H9 (cell line): ENCODE data around the gene TRIM38. TPM values are rescaled to one million over a fixed set of nuclear protein-coding genes. Genes with fewer than 3 reads are reported as not detected.
"Not testable (repeated sequence)": the region's sequence is repeated elsewhere in the genome, so short reads cannot be mapped to it uniquely, and the experiment has no call there.

Experiments
- DNase-seq: peaks from one replicate; pipeline ENCODE4 v3.0.0-alpha.2; 2017
- H2AFZ ChIP-seq: one replicate; pipeline ENCODE4 v1.6.1; 2013; ENCODE audit warnings: mild to moderate bottlenecking, low read length, control low read depth, moderate library complexity
- H2AK5ac ChIP-seq: 2 replicates; pipeline ENCODE4 v1.6.1; 2013; ENCODE audit warnings: low read length, control low read depth, mixed read lengths; ENCODE audit not compliant: insufficient read length
- H2BK120ac ChIP-seq: one replicate; pipeline ENCODE4 v1.6.1; 2013; ENCODE audit warnings: low read depth, mild to moderate bottlenecking, low read length, control low read depth, inconsistent platforms; ENCODE audit not compliant: poor library complexity, severe bottlenecking
- H2BK12ac ChIP-seq: 2 replicates; pipeline ENCODE4 v1.6.1; 2013; ENCODE audit warnings: low read length, control low read depth, mixed read lengths, low read depth; ENCODE audit not compliant: insufficient read length
- H2BK15ac ChIP-seq: 2 replicates; pipeline ENCODE4 v1.6.1; 2013; ENCODE audit warnings: low read depth, low read length, control low read depth
- H2BK20ac ChIP-seq: one replicate; pipeline ENCODE4 v1.6.1; 2013; ENCODE audit warnings: low read depth, mild to moderate bottlenecking, low read length, control low read depth, inconsistent platforms; ENCODE audit not compliant: poor library complexity, severe bottlenecking
- H2BK5ac ChIP-seq: 2 replicates; pipeline ENCODE4 v1.6.1; 2013; ENCODE audit warnings: low read length, control low read depth, mixed read lengths; ENCODE audit not compliant: insufficient read length
- H3K14ac ChIP-seq: 2 replicates; pipeline ENCODE4 v1.6.1; 2013; ENCODE audit warnings: low read length, control low read depth; ENCODE audit not compliant: insufficient read depth
- H3K18ac ChIP-seq: 2 replicates; pipeline ENCODE4 v1.6.1; 2013; ENCODE audit warnings: low read depth, mild to moderate bottlenecking, mixed read lengths, low read length, control low read depth; ENCODE audit not compliant: insufficient read length
- H3K23ac ChIP-seq: 2 replicates; pipeline ENCODE4 v1.6.1; 2013; ENCODE audit warnings: low read length, control low read depth, mixed read lengths, low read depth; ENCODE audit not compliant: insufficient read length
- H3K23me2 ChIP-seq: 2 replicates; pipeline ENCODE4 v1.6.1; 2013; ENCODE audit warnings: low read depth, mild to moderate bottlenecking, mixed read lengths, low read length, control low read depth; ENCODE audit not compliant: insufficient read length, poor library complexity, severe bottlenecking
- H3K27ac ChIP-seq: 2 replicates; pipeline ENCODE4 v1.5.1; 2013; ENCODE audit warnings: low read length, control low read depth, mixed read lengths, low read depth; ENCODE audit not compliant: insufficient read length
- H3K27me3 ChIP-seq: 2 replicates; pipeline ENCODE4 v1.6.1; 2013; ENCODE audit warnings: low read length, control low read depth, inconsistent platforms; ENCODE audit not compliant: insufficient read depth
- H3K4ac ChIP-seq: 2 replicates; pipeline ENCODE4 v1.6.1; 2013; ENCODE audit warnings: low read depth, mild to moderate bottlenecking, control low read depth, inconsistent platforms, low read length, moderate library complexity
- H3K4me1 ChIP-seq: 2 replicates; pipeline ENCODE4 v1.6.1; 2013; ENCODE audit warnings: low read length, control low read depth, inconsistent platforms; ENCODE audit not compliant: insufficient read depth
- H3K4me2 ChIP-seq: 2 replicates; pipeline ENCODE4 v1.6.1; 2013; ENCODE audit warnings: low read length, control low read depth, mixed read lengths; ENCODE audit not compliant: insufficient read length, insufficient read depth
- H3K56ac ChIP-seq: 2 replicates; pipeline ENCODE4 v1.6.1; 2013; ENCODE audit warnings: low read depth, mild to moderate bottlenecking, mixed read lengths, low read length, control low read depth; ENCODE audit not compliant: insufficient read length
- H3K79me1 ChIP-seq: 2 replicates; pipeline ENCODE4 v1.6.1; 2013; ENCODE audit warnings: low read depth, mild to moderate bottlenecking, moderate library complexity, low read length, control low read depth, inconsistent platforms; ENCODE audit not compliant: insufficient read depth, poor library complexity, severe bottlenecking
- H3K79me2 ChIP-seq: 2 replicates; pipeline ENCODE4 v1.6.1; 2013; ENCODE audit warnings: low read length, control low read depth, inconsistent platforms; ENCODE audit not compliant: insufficient read depth
- H3K9ac ChIP-seq: 2 replicates; pipeline ENCODE4 v1.6.1; 2013; ENCODE audit warnings: low read length, control low read depth, mixed read lengths; ENCODE audit not compliant: insufficient read length; ENCODE audit errors: extremely low read depth
- H3K9me3 ChIP-seq: one replicate; pipeline ENCODE4 v1.6.1; 2013; ENCODE audit warnings: low read depth, low read length, inconsistent platforms; ENCODE audit not compliant: control insufficient read depth
- H3T11ph ChIP-seq: one replicate; pipeline ENCODE4 v1.6.1; 2013; ENCODE audit warnings: mild to moderate bottlenecking, low read length, control low read depth, inconsistent platforms
- H4K20me1 ChIP-seq: one replicate; pipeline ENCODE4 v1.6.1; 2013; ENCODE audit not compliant: control insufficient read depth, insufficient read length, insufficient read depth
- H4K5ac ChIP-seq: 2 replicates; pipeline ENCODE4 v1.6.1; 2013; ENCODE audit warnings: low read depth, mild to moderate bottlenecking, mixed read lengths, low read length, control low read depth; ENCODE audit not compliant: insufficient read length
- H4K8ac ChIP-seq: replicated peaks from 2 replicates; pipeline ENCODE4 v1.6.1; 2013; ENCODE audit warnings: low read length, control low read depth, mixed read lengths, low read depth; ENCODE audit not compliant: insufficient read length
- H4K91ac ChIP-seq: 2 replicates; pipeline ENCODE4 v1.6.1; 2013; ENCODE audit warnings: low read depth, mild to moderate bottlenecking, moderate library complexity, mixed read lengths, low read length, control low read depth; ENCODE audit not compliant: insufficient read length
- H3K27ac Mint-ChIP-seq, 3 experiments: 2 replicates in 2 of 3; 3 replicates in 1 of 3; pipeline ENCODE4 v1.8.0; 2020 to 2021; ENCODE audit warnings: mixed read lengths in 3 of 3, mild to moderate bottlenecking in 1 of 3, moderate library complexity in 1 of 3
- H3K27me3 Mint-ChIP-seq: 2 replicates; pipeline ENCODE4 v1.8.0; 2021; ENCODE audit warnings: low read depth, mild to moderate bottlenecking, moderate library complexity, mixed read lengths
- H3K36me3 Mint-ChIP-seq, 3 experiments: 2 replicates in 2 of 3; 3 replicates in 1 of 3; pipeline ENCODE4 v1.8.0; 2020 to 2021; ENCODE audit warnings: low read depth in 3 of 3, mixed read lengths in 3 of 3; ENCODE audit not compliant: insufficient read depth in 1 of 3
- H3K4me1 Mint-ChIP-seq, 2 experiments: 2 replicates each; pipeline ENCODE4 v1.8.0; 2020; ENCODE audit warnings: mixed read lengths in 2 of 2
- H3K4me3 Mint-ChIP-seq, 2 experiments: 2 replicates in 1 of 2; 3 replicates in 1 of 2; pipeline ENCODE4 v1.8.0; 2020 to 2021; ENCODE audit warnings: mild to moderate bottlenecking in 2 of 2, mixed read lengths in 2 of 2, moderate library complexity in 1 of 2
- H3K9me3 Mint-ChIP-seq, 2 experiments: 2 replicates in 1 of 2; 3 replicates in 1 of 2; pipeline ENCODE4 v1.8.0; 2020; ENCODE audit warnings: mild to moderate bottlenecking in 2 of 2, mixed read lengths in 2 of 2, moderate library complexity in 1 of 2
- WGBS: extraction: QIAGEN DNeasy Blood & Tissue Kit; methylation state at CpG from one replicate; pipeline ENCODE4 v1.1.7; 2013; ENCODE audit warnings: missing lambda C conversion rate, low lambda C conversion rate, mixed read lengths; ENCODE audit not compliant: insufficient read length; ENCODE audit errors: extremely low coverage; 5-methylcytosine and 5-hydroxymethylcytosine counted together
- total RNA-seq: library from RNA; stranded (reverse); gene quantifications from 2 replicates; pipeline ENCODE4 v1.2.1, GENCODE V29; 2021
- TF ChIP-seq, protein P1 (sequence below): fragments of 200-600 bp; sonication (generic); conservative IDR thresholded peaks from 3 replicates; pipeline ENCODE4 v1.8.0; 2021; ENCODE audit warnings: antibody characterized with exemption, mild to moderate bottlenecking

TRIM38 gene
- total RNA-seq, 1 experiment from 2014 or later: 0.61 TPM

DNA sequence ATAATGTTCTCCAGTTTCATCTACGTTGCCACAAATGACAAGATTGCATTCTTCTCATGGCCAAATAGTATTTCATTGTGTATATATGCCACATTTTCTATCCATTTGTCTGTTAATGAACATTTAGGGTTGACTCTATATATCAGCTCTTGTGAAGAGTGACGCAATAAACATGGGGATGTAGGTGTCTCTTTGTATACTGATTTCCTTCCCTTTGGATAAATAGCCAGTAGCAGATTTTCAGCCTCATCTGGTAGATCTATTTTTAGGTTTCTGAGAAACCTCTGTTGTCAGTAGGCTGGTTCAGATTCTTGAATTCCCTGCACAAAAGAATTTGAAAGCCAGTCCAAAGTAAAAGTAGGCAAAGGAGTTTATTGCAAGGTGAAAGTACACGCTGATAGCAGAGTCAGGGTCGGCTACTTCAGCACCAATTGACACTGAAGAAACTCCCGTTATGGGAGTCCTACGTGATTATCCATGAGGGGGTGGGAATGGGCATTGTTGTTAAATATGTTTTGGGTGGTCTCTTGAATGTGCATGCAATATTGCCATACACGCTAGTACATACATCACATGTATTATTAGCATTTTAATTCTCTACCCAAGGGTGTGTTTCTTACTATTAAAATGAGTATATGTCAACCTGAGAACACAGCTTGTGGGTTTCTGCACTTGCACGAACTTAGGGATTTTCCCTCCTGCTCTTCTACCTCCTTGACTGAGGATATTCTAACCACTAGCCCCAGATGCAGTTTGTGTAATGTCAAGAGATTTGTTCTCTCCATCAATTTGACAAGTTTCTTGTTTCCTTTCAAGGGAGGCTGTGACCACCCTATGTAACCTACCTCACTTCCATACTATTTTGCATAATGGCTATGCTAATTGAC, 17.7 kb upstream of the TRIM38 start:
- H3K79me2 ChIP-seq: no peaks in the 10 kb centered on the region
- no peak overlapping the region for H3K27ac ChIP-seq
- no peaks in the 10 kb centered on the region for H3K9me3 ChIP-seq
- no CpG with 5 or more reads among the region's 8 CpGs for WGBS
- Mint-ChIP-seq H3K4me1 (no peaks in the 10 kb centered on the region), H3K27ac (no peak overlapping the region), H3K36me3 (peaks cover 4 to 14% (median 10%) of the 10 kb centered on the region in 3 experiments; a peak in 5 of 7 replicates), H3K9me3 (peaks cover 10 to 12% of the 10 kb centered on the region in 2 experiments), H3K4me3 (no peak overlapping the region), H3K27me3 (no peaks in the 10 kb centered on the region)
- no peak overlapping the region for H4K8ac ChIP-seq
- no peak overlapping the region for H4K5ac ChIP-seq
- H3K4me1 ChIP-seq: no peaks in the 10 kb centered on the region
- no peak overlapping the region for H3K9ac ChIP-seq
- H2AFZ ChIP-seq: no peak overlapping the region
- no peaks in the 10 kb centered on the region for H3K23me2 ChIP-seq
- no peaks in the 10 kb centered on the region for H3K27me3 ChIP-seq
- TF ChIP-seq, protein P1, sequence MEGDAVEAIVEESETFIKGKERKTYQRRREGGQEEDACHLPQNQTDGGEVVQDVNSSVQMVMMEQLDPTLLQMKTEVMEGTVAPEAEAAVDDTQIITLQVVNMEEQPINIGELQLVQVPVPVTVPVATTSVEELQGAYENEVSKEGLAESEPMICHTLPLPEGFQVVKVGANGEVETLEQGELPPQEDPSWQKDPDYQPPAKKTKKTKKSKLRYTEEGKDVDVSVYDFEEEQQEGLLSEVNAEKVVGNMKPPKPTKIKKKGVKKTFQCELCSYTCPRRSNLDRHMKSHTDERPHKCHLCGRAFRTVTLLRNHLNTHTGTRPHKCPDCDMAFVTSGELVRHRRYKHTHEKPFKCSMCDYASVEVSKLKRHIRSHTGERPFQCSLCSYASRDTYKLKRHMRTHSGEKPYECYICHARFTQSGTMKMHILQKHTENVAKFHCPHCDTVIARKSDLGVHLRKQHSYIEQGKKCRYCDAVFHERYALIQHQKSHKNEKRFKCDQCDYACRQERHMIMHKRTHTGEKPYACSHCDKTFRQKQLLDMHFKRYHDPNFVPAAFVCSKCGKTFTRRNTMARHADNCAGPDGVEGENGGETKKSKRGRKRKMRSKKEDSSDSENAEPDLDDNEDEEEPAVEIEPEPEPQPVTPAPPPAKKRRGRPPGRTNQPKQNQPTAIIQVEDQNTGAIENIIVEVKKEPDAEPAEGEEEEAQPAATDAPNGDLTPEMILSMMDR: no peak
- H3K56ac ChIP-seq: no peak overlapping the region
- no peaks in the 10 kb centered on the region for H4K20me1 ChIP-seq
- DNase-seq: no peak
- H3K4ac ChIP-seq: no peak overlapping the region
- no peak overlapping the region for H3K23ac ChIP-seq
- H2BK15ac ChIP-seq: no peak overlapping the region
- no peak overlapping the region for H2BK12ac ChIP-seq
- no peak overlapping the region for H2BK120ac ChIP-seq
- no peak overlapping the region for H2BK20ac ChIP-seq
- H3T11ph ChIP-seq: no peak overlapping the region
- H3K4me2 ChIP-seq: no peak overlapping the region
- no peak overlapping the region for H2BK5ac ChIP-seq
- no peak overlapping the region for H2AK5ac ChIP-seq
- H3K79me1 ChIP-seq: no peaks in the 10 kb centered on the region
- no peak overlapping the region for H3K14ac ChIP-seq
- H4K91ac ChIP-seq: no peak overlapping the region
- H3K18ac ChIP-seq: no peak overlapping the region

DNA sequence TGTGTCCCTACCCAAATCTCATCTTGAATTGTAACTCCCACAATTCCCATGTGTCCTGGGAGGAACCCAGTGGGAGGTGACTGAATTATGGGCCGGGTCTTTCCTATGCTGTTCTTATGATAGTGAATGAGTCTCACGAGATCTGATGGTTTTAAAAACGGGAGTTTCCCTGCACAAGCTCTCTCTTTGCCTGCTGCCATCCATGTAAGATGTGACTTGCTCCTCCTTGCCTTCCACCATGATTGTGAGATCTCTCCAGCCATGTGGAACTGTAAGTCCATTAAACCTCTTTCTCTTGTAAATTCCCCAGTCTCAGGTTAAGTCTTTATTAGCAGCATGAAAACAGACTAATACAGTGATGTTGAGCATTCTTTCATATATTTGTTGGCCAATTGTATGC, 16.9 kb upstream of the TRIM38 start:
- not testable (repeated sequence) for H3K27me3 ChIP-seq, H3K79me1 ChIP-seq, H3K14ac ChIP-seq, H3T11ph ChIP-seq, H3K27me3 Mint-ChIP-seq, H2AK5ac ChIP-seq, H3K18ac ChIP-seq, H3K4ac ChIP-seq, H3K79me2 ChIP-seq, H4K8ac ChIP-seq, H3K27ac Mint-ChIP-seq, H3K9me3 ChIP-seq, H3K23ac ChIP-seq, H2AFZ ChIP-seq, H4K5ac ChIP-seq, H3K9ac ChIP-seq, H3K23me2 ChIP-seq, H2BK120ac ChIP-seq, H2BK5ac ChIP-seq, H4K91ac ChIP-seq, H3K4me3 Mint-ChIP-seq, H3K56ac ChIP-seq, H3K4me2 ChIP-seq, H2BK12ac ChIP-seq, DNase-seq, H4K20me1 ChIP-seq, H2BK15ac ChIP-seq, H3K4me1 Mint-ChIP-seq, H3K4me1 ChIP-seq, H3K27ac ChIP-seq, H2BK20ac ChIP-seq
- peaks cover 12% of the 10 kb centered on the region in 2 experiments for H3K9me3 Mint-ChIP-seq
- no CpG with 5 or more reads among the region's 3 CpGs for WGBS
- H3K36me3 Mint-ChIP-seq: peaks cover 4 to 14% (median 10%) of the 10 kb centered on the region in 3 experiments; a peak in 6 of 7 replicates
